NCI-H146 treated with DMSO at 0.1 percent for 48 hours (cell line): ENCODE results near the gene EPHA4.

ENCODE experiments used
- DNase-seq: peaks from one replicate; lab custom pipeline; 2025; ENCODE audit not compliant: unreplicated experiment; lab: John Stamatoyannopoulos, UW

EPHA4 gene

DNA sequence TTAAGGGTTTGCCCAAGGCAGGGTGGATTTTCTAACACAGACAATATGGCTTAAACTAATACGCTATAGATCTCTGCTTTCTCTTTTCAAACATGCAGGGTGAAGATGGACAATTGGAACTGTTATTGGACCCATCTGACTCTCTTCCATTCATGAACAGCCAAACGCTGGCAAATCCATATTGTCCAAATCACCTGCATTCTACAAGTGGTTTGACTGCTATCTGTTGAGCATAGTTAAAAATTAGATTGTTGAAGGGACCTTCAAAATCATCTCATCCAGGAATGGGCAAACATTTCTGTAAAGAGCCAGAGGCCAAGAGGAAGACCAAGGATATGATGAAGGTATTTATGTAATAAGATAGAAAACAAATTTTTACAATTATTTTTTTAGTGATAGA lies 65.6 kb downstream of the EPHA4 start:
- DNase-seq = no peak

DNA sequence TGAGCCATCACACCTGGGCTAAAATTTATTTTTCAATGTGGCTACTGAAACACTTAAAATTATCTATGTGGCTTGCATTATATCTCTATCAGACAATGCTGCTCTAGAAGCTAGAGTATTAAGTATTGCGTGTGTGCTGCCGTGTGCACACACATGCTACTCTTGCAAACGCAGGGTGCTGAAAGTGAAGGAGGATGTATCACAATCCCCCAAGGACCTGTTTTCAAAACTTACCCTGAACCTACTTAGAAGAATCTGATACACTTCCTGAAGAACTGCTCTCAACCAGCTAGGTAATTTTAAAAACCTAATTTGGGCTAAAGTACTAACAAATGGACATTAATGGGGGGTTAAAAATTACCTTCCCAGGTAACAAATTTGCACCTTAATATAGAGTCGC lies 66.5 kb downstream of the EPHA4 start:
- DNase-seq = no peak

DNA sequence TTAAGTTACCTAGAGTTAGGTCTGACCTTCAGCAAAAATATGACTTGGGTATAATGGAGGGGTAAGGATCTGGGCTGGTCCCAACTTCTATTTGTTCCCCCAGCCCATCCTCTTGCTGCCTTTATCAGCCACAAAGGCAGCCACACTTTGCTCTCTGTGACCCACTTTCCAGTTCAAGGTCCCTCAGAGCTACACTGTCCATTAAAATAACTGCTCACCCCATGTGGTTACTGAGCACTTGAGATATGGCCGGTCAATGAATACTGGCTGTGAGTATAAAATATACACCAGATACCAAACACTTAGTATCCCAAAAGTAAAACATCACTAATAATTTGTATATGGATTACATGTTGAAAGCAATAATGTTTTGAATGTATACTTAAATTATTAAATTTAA lies 67.2 kb downstream of the EPHA4 start:
- no peak for DNase-seq

- DNase-seq = no peak
These were observed 68.1 kb downstream of the EPHA4 start for GRCh38 chr2:221503965-221504364.

DNA sequence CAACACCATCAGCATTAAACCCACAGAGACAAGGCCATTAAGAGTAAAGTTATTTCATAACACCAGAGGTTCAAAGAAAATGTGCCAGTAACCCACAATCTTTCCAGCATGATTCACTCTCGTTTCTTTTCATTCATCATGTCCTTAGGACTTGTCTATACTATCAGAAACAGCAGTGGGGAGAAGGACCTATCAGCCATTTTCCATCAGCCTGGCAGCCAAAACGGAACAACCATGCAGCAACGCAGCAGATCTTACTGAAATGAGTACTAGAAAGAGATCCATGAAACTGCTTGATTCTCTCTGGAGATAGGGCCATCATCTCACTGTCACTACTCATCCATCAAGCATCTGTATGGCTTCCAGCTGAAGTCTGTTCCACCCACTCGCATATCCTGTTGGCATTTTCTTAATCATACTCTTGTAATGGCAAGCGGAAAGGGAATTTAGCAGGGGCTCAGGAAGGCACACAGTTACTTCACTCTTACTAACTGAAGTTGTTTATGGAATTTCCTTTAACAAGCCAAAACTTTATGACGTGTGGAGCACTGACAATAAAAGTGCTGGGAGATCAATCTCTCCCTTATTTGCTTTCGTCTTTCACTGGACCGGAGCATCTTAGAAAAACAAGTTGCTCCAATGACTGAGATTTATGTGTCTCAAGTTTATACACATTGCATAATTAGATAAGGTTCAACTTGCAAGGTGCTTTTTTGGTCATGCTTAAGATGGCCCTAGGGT lies 69.7 kb downstream of the EPHA4 start:
- no peak for DNase-seq

DNA sequence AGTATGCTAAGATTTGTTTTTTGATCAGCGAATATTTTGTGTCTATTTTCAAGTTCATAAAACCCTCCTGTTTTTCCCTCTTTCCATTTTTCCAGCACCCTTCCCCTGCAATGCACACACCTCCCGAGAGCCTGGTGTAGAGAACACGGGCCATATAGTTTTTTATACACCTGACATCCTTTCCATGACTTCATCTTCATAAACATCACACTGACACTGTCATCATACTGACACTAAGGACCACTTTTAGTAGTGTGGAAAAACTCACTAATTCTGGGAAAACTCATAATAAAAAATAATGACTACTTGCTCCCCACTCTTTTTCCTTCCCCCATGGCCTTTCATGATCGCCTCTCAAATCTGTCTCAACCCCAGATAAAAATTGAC lies 70.2 kb downstream of the EPHA4 start:
- no peak for DNase-seq

DNA sequence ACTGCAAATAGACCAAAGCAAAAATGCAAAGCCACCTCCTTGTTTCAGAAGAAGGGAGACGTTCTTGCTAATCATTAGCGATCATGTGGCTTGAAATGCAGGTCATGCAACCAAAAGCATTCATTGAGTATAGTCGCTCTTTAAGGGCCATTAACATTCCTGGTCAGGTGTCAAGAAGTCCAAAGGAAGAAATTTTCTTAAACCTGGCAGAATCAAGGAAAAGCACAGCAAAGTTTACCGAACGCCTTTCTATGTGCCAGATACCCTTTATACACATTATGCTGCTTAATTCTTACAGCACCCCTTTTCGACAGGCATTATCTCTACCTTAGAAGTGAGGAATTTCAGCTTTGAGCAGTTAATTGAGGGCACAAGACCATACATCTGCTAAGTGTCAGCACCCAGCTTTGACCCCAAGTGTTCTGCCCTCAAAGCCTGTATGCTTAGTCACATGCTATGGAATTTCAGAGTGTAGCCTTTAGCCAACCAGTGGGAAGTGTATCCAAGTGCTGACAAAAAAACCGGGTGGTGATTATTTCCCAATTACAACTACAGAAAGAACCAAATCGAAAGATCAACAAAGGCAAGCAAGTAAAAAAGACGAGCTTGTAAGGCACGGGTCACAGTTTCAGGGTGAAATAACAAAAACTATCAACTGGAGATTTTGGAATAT lies 70.8 kb downstream of the EPHA4 start:
- no peak for DNase-seq

DNA sequence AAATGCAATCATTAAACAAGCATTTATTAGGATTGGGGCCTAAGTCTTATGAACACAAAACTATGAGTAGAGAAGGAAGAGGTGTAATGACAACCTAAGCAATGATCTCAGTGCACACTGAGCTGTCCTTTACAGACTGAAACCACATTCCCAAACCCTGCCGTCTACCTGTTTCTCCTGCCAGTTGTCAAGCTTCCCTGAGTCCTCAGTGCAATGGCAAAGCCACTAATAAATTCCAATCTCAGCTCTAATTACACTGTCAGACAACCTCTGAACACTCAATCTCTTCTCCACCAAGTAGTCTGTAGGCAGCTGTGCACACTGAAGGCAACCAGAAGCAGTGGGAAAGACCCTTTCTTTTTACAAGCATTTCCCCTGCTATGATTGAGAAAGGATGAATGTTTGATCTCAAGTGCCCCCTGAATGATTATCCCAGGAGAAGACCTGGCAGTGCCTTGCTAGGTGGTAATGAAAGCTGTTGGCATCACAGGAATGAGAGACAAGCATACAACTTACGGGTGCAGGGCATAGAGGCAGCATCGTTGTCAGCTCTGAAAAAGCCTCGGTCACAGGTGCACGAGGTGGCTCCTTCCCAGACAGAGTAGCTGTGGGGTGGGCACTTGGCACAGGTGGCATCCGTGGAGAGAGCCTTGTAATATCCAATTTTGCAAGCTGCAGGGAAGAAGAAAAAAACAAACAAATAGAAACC lies 71.4 kb downstream of the EPHA4 start:
- no peak for DNase-seq

GRCh38 chr2:221495731-221496130 lies 76.4 kb downstream of the EPHA4 start:
- no peak for DNase-seq

DNA sequence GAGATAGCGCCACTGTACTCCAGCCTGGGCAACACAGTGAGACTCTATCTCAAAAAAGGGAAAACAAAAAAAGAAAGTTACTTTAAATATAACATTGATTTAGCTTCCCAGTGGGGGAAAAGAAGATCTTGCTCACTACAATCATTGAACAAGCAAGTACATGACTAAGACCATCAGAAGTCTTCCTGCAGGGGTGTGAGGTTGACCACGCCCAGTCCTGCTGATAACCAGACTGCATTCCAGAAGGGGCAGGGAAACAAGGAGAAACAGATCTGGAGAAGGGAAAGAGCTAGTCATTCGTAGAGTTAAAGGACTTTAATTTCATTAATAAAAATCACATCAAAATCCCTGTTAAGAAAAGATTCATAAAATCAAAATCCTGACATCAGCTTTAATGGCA lies 77.5 kb downstream of the EPHA4 start:
- no peak for DNase-seq

DNA sequence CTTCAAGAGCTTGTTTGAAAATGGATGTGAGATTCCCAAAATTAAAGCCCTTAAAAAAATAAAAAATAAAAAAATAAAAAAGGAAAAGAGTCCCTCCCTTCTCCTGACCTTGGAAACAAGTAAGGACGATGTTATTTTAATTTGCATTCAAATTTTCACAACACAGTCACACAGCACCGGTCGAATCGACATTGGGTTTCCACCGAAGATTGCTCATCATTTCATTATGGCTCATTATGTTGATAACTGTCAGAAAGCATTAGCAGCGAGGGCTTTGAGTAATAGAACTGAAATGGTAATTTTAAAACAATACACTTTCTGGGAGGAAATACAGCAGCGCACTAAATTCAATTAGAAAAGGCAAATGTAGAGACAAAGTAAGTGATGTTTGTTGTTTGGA lies 78.7 kb downstream of the EPHA4 start:
- no peak for DNase-seq

- DNase-seq = no peak
These were observed 79.5 kb downstream of the EPHA4 start for GRCh38 chr2:221492636-221493035.

DNA sequence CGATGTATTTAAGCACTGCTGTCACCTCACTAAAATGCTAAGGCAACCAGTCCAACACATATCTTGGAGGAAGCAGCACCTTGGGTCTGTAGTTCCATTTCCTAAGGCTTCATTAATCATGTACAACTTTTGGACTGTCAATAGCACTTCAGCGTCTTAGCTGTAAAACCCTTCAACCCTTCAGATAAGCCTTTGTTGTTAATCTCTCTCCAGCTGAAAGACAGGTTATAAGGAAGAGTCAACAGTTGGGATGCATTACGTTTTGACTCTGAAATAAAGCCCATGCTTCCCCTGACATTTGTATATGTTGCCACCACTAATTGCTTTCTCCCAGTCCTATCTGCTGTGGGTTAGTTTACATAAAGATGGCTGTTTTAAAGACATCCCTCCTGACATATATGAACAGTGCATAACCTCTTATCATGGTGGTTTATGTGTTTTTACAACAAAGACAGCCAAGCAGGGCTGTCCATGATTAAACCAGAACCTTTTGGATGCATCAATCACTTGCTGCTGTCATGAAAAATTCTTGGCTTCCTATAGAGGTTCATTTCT lies 81.5 kb downstream of the EPHA4 start:
- no peak for DNase-seq

DNA sequence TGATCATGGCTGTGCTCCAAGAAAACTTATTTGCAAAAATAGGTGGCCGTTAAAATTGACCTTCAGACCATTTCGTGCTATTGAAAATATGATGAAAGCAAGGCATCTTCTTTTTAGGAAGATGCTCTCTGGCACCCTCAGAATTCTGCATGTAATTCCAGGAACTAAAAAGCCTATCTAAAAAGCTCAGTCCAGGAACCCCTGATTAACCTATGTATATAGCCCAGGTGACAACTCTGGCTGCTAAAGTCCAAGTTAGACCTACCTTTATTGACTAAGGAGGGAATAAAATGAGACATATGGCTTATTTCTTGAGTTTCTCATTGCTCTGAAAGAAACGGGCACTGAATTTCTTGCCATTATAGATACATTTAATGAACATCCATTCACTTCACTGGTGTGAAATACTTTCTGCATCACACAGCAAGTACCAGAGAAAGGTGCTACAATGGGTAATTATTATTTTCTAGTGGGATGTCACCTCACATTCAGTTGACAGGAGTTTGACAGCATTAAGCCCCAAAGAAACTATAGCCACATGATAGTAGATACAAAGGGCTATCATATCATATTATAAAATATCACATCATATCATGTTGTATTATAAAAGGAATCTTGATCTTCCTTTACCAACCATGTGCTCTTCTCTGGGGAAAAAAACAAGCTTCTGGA lies 83.8 kb downstream of the EPHA4 start:
- DNase-seq = no peak

DNA sequence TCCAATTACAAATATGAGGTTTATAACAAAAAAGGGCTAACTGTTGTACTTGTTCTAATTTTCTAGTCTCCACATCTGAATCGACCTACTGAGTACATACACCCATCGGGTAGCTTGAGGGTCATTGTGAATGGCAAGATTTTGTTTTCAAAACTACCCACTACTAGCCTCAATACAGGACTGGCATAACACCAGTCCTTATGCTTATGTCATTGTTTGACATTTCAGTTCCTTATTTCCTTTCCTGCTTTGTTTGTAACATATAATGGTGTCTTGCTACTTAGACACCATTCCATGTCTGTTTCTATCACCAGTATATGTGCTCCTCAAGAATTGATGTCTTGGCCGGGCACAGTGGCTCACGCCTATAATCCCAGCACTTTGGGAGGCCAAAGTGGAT lies 86.0 kb downstream of the EPHA4 start:
- DNase-seq = no peak

GRCh38 chr2:221485503-221485870 lies 86.6 kb downstream of the EPHA4 start:
- no peak for DNase-seq

DNA sequence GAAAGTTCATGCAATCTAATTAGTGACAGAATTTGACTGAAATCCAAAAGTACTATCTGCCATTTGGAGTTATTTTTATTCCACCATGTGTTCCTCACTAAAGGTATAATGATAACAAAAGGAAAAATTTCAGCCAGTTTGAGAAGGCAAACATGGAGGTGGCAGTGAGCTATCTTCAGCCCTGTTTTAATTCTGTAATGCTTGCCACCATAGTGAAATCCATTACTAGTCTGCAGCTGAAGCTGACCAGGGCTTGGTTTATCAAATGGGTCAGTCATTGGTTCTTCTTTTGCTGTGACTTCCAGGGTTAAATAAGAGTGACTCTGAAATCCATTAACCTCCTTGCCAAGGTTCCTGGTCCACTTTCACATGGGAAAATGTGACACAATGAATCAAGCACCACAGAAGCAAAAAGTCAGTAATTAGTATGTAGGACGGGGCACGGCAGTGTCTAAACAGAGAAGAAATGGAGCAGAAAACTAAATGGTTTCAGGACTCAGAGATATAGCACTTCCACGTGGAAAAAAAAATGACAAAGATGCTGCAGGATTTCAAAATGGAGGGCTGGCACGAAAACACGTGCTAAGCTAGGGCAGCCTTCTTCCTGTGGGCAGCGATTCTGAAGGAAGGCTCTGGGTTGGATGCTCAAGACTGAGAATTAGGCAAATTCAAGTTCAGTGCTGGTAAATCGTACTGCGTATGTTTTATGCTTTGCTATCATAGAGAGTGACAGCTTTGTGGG lies 87.2 kb downstream of the EPHA4 start:
- no peak for DNase-seq

GRCh38 chr2:221482666-221483455 lies 89.2 kb downstream of the EPHA4 start:
- DNase-seq = no peak

- no peak for DNase-seq
These were observed 91.3 kb downstream of the EPHA4 start for GRCh38 chr2:221480821-221481220.

DNA sequence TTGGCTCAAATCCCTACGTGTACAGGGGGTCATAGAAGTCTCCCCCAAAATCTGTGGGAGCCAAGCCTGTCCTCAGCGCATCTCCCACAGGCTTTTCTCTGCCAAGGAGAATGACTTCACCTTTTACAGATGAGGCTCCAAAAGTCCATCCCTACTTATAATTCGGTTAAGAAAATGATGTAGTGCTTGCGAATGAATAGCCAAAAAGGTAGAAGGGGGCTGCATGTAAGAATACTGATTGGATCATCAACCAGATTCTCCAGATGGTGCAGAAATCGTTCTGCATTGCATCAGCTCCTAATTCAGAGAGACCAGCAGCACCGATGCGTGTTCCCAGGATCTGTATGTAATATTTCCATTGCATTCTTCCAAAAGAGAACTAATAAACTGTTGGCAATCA lies 91.9 kb downstream of the EPHA4 start:
- no peak for DNase-seq
